Mesodermal cell (in vitro differentiated cells): ENCODE measurements around the gene TMEM87B. TPM values are rescaled to one million over a fixed set of nuclear protein-coding genes. Genes with fewer than 3 reads are reported as not detected.

Experiments
- H3K27ac ChIP-seq: 2 replicates; pipeline ENCODE4 v1.7.0; 2013; ENCODE audit warnings: mild to moderate bottlenecking, low read depth, low read length, moderate library complexity; ENCODE audit not compliant: severe bottlenecking
- H3K36me3 ChIP-seq: 2 replicates; pipeline ENCODE4 v1.7.1; 2013; ENCODE audit warnings: mild to moderate bottlenecking, low read length, moderate library complexity; ENCODE audit not compliant: control insufficient read depth, insufficient read depth
- H3K4me1 ChIP-seq: one replicate; pipeline ENCODE4 v1.7.1; 2013; ENCODE audit warnings: mild to moderate bottlenecking, low read length; ENCODE audit not compliant: insufficient read depth, control insufficient read depth, poor library complexity, severe bottlenecking
- H3K4me3 ChIP-seq: 2 replicates; pipeline ENCODE4 v1.7.0; 2013; ENCODE audit warnings: low read length, control low read depth, mild to moderate bottlenecking; ENCODE audit not compliant: insufficient read depth, poor library complexity, severe bottlenecking; ENCODE audit errors: extremely low read depth
- H3K9me3 ChIP-seq: 2 replicates; pipeline ENCODE4 v1.7.1; 2013; ENCODE audit warnings: mild to moderate bottlenecking, low read length, moderate library complexity; ENCODE audit not compliant: control insufficient read depth
- WGBS, 2 experiments: methylation state at CpG; one replicate each; pipeline ENCODE4 v1.1.5; 2013; ENCODE audit warnings: missing lambda C conversion rate in 2 of 2; ENCODE audit not compliant: insufficient coverage in 2 of 2; 5-methylcytosine and 5-hydroxymethylcytosine counted together
- polyA plus RNA-seq, 2 experiments: library from polyadenylated mRNA; stranded (reverse); fragments of 50-300 nt; gene quantifications; one replicate each; pipeline ENCODE4 v1.2.3, GENCODE V29; 2013

TMEM87B gene, protein sequence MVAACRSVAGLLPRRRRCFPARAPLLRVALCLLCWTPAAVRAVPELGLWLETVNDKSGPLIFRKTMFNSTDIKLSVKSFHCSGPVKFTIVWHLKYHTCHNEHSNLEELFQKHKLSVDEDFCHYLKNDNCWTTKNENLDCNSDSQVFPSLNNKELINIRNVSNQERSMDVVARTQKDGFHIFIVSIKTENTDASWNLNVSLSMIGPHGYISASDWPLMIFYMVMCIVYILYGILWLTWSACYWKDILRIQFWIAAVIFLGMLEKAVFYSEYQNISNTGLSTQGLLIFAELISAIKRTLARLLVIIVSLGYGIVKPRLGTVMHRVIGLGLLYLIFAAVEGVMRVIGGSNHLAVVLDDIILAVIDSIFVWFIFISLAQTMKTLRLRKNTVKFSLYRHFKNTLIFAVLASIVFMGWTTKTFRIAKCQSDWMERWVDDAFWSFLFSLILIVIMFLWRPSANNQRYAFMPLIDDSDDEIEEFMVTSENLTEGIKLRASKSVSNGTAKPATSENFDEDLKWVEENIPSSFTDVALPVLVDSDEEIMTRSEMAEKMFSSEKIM
- 41.9 TPM for polyA plus RNA-seq (2013, experiment 1 of 2)
- 40.2 TPM for polyA plus RNA-seq (2013, experiment 2 of 2)

DNA sequence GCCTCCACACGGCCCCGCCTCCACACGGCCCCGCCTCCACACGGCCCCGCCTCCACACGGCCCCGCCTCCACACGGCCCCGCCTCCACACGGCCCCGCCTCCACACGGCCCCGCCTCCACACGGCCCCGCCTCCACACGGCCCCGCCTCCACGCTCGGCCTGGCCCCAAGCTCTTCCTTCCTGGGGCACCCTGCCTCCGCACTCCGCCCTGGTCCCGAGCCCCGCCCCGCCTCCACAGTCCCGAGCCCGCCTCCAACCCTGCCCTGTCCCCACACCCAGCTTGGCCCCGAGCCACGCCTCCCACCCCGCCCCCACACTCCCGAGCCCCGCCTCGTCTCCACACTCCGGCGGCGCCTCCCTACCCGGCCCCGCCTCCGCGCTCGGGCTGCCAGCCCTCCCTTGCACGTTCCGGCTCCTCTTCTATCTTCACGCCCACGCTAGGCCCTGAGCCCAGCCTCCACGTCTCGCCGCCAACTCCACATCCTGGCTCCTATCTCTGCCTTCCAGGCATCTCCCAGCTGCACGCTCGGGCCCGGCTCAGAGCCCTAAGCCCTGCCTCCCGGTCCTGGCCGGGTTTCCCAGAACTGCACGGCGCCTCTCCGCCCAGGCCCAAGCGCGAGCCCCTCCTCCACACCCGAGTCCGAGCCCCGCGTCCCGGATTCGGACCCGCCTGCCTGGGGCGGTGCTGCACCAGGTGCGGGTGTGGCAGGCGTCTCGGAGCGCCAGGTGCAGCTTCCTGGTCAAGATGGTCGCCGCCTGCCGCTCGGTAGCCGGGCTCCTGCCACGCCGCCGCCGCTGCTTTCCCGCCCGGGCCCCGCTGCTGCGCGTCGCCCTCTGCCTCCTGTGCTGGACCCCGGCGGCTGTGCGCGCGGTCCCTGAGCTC, at the start of gene TMEM87B:
TSS of gene TMEM87B (plus strand) at position 423 of the 883 bp plus-strand sequence. CDS start at position 746, 323 bp downstream.
- Histone ChIP-seq H3K36me3 (peaks cover 26% of the 10 kb centered on the region), H3K9me3 (no peaks in the 10 kb centered on the region), H3K27ac (peak within 1 kb of the TSS; percentile 79), H3K4me1 (peaks cover 25% of the 10 kb centered on the region), H3K4me3 (peak within 1 kb of the TSS; percentile 85)
- WGBS, 2 experiments, result 0% methylated on average over 50 to 63 of the region's 90 CpGs

DNA sequence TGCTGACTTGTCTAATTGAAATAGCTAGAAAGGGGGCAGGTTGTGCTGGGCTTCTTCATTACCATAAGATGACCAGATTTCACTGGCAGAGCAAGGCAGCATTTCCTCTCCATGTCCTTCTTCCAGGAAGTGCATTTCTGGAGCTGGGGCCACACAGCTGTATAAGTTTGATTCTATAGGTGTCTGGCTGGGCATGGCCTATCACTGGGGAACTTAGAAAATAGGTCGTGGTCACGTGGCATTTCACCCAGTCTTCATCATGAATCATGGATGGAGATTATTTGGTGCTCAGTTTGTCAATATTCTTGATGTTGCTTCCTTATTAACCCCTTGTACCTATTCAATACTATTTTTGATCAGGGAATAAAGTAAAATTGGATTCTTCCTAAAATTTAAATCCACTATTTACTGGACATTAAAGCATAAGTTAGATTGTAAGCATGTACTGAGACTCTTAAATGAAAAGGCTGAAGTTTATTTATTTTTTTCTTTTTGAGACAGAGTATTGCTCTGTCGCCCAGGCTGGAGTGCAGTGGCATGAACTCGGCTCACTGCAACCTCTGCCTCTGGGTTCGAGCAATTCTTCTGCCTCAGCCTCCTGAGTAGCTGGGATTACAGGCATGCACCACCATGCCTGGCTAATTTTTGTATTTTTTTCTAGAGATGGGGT, 49.5 kb upstream of the TMEM87B start:
- Histone ChIP-seq H3K36me3 (peaks cover 28% of the 10 kb centered on the region), H3K4me1 (no peaks in the 10 kb centered on the region), H3K4me3 (no peak overlapping the region), H3K27ac (no peak overlapping the region), H3K9me3 (no peaks in the 10 kb centered on the region)
- WGBS, 2 experiments, result 69 to 100% methylated on average over 2 to 3 of the region's 5 CpGs

DNA sequence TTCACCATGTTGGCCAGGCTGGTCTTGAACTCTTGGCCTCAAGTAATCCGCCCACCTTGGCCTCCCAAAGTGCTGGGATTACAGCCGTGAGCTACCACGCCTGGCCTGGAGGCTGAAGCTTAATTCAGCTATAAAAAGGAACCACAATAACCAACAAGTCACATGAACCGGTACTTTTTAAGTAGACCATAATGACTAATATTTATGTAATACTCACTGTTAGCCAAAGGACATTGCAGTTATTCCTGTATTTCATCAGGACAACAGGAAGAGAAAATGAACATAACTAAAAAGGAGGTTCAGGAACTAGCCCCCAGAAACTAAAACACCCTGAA, 49.0 kb upstream of the TMEM87B start:
- 90 to 100% methylated on average over 2 of the region's 4 CpGs for WGBS, 2 experiments

DNA sequence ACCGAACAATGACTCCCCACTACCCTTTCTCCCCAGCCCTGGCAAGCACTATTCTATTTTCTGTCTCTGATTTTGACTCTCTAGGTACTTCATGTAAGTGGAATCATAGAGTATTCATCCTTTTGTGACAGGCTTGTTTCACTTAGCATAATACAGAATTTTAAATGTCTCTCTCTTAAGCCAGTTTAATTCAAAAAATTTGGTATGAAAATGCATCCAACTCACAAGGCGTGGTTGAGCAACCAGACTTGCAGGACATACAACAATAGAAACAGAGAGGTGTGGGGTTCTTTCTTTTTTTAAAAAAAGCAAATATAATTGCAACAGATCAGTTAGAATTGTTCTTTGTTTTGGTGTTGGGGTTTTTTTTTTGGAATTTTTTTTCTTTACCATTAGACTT, 47.6 kb upstream of the TMEM87B start:
- peaks cover 30% of the 10 kb centered on the region for H3K36me3 ChIP-seq
- no peaks in the 10 kb centered on the region for H3K4me1 ChIP-seq
- no CpG with 5 or more reads among the region's 2 CpGs for WGBS, 2 experiments
- no peak overlapping the region for H3K27ac ChIP-seq
- no peaks in the 10 kb centered on the region for H3K9me3 ChIP-seq
- no peak overlapping the region for H3K4me3 ChIP-seq

More for the DNA sequence above, 49.0 kb upstream of the TMEM87B start:
- Histone ChIP-seq H3K36me3 (peaks cover 29% of the 10 kb centered on the region), H3K4me3 (no peak overlapping the region), H3K27ac (no peak overlapping the region), H3K9me3 (no peaks in the 10 kb centered on the region), H3K4me1 (no peaks in the 10 kb centered on the region)

DNA sequence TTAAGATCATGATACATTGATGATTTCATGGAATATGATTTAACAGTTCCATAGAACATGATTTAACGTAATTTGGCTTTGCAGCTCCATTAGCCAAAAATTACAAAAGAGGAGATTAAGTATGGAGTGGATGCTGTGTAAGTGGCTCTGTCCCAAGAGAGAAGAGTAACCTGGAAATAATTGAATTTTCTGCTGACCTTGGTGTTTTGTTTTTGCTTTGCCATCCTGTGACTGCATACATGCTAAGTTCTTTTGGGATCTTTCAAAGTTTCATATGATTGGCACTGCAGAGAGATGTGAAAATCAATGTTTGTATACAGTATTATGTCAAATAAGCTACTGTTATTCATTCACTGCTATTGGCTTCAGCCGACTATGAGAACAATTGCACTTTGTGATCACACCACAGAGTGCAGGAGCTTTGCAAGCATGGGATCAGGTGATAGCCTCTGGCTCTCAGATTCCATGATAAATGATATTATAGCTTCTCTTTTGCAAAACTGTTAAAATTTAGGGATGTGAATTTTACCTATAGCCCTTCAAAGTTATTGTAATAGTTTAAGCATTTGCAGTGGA, 46.1 kb upstream of the TMEM87B start:
- WGBS, 2 experiments, result 100% methylated on average over 1 to 2 of the region's 2 CpGs
- Histone ChIP-seq H3K36me3 (peaks cover 40% of the 10 kb centered on the region), H3K4me3 (no peak overlapping the region), H3K27ac (no peak overlapping the region), H3K4me1 (no peaks in the 10 kb centered on the region), H3K9me3 (no peaks in the 10 kb centered on the region)

DNA sequence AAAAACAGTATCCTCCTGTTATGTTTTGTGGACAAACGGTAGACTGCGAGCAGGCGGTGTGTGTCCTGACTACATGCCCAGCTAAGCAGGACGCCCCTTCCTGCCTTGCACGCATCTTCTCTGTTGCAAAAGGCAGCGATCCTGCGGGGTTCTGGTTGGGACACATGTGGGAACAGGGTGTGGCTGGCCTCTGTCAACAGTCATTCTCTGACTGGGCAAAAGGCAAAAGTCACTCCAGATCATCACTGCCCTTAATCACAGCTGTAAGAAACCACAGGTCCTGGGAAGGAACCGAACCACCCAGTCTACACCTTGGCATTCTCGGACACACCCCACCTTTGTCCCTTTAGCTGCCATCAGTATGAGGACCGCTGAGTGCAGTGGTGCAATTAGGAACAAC, 44.3 kb upstream of the TMEM87B start:
- Histone ChIP-seq H3K4me1 (no peaks in the 10 kb centered on the region), H3K36me3 (peaks cover 35% of the 10 kb centered on the region), H3K9me3 (no peaks in the 10 kb centered on the region), H3K4me3 (no peak overlapping the region), H3K27ac (no peak overlapping the region)
- WGBS, 2 experiments, result 92 to 100% methylated on average over 8 to 10 of the region's 10 CpGs

DNA sequence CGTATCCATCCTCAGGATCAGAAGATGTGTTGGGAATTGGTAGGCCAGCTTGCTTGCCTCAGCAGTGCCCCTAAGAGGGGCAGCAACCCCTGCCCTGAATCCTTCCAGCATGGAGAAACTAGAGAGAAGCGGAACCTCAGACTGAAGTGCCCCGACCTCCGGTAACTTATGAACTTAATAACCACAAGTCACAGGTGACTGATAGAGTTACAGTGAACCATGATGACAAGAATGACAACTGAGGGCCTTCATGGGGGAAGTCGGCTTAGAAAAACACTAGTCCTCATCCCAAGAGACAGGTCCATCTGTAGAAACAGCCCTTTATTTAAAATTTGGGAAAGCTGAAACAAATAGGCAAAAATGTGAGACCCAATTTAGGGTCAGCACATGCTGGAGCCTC, 42.5 kb upstream of the TMEM87B start:
- H3K36me3 ChIP-seq, result peaks cover 40% of the 10 kb centered on the region
- 94% methylated on average over 3 of the region's 5 CpGs; no CpG with 5 or more reads in 1 of the 2 experiments for WGBS, 2 experiments
- no peaks in the 10 kb centered on the region for H3K9me3 ChIP-seq
- H3K27ac ChIP-seq, result no peak overlapping the region
- H3K4me3 ChIP-seq, result no peak overlapping the region
- no peaks in the 10 kb centered on the region for H3K4me1 ChIP-seq

DNA sequence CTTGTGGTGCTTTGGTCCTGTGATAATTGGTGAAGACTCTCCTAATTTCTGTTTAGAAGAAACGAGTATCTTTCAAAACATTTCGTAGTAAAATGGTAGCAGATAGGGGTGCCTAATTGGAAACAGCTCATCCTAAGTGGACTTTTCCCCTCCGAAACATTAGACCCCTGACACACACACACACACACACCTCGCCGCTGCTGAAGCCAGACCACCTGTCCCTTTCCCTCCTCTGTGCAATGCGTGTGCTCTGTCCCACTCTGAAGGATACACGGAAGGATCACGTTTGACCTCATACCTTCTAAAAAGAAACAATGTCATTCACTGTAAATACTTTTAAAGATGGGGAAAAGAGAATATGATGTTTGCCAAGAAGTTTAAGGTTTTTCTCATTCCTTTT, 36.2 kb upstream of the TMEM87B start:
- Histone ChIP-seq H3K4me1 (no peaks in the 10 kb centered on the region), H3K4me3 (no peak overlapping the region), H3K27ac (no peak overlapping the region), H3K9me3 (no peaks in the 10 kb centered on the region), H3K36me3 (peaks cover 19% of the 10 kb centered on the region)
- WGBS, 2 experiments, result 96% methylated on average over 3 of the region's 8 CpGs; no CpG with 5 or more reads in 1 of the 2 experiments

DNA sequence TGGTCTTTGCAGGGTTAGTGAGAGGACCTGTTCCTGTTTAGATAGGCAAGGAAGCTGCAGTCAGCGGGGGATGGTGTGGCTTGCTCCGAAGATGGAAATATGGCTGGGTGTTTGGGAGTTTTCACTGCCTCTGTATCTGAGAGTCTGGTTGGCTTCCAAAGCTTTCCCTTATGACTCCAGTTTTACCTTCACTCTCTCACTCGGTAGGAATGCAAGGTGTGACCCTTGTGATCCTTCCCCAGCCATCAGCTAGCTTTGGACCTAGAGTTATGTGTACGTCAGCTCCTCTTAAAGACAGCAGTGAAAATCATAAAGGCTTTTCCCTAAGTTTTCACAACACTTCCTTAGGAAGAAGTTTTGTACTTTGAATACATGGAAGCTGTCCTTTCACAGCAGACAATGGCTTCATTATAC, 35.5 kb upstream of the TMEM87B start:
- H3K36me3 ChIP-seq, result peaks cover 19% of the 10 kb centered on the region
- peak overlapping the region; percentile 16 for H3K27ac ChIP-seq
- no peak overlapping the region for H3K4me3 ChIP-seq
- 71 to 85% methylated on average over 3 of the region's 4 CpGs for WGBS, 2 experiments
- H3K4me1 ChIP-seq, result no peaks in the 10 kb centered on the region
- no peaks in the 10 kb centered on the region for H3K9me3 ChIP-seq

DNA sequence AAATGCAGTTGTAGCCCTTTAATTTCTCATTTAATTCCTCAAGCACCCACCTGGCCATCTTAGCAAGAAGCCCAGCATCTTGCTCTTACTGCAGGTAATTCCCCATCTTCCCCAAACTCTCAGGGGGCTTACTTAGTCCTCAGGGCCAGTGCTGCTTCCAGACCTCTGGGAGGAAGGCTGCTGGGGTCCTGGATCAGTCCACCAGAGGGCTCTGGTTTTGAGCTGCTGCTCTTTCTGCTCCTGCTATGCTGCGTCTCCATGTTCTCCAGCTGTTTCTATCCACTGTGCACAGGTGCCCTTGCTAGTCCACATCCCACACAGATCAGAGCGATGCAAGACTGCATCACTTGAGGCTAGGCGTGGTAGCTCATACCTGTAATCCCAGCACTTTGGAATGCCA, 34.5 kb upstream of the TMEM87B start:
- peaks cover 19% of the 10 kb centered on the region for H3K36me3 ChIP-seq
- no peak overlapping the region for H3K4me3 ChIP-seq

More for the DNA sequence above, 34.5 kb upstream of the TMEM87B start:
- 94% methylated on average over 2 to 3 of the region's 3 CpGs for WGBS, 2 experiments
- no peaks in the 10 kb centered on the region for H3K4me1 ChIP-seq
- H3K9me3 ChIP-seq, result no peaks in the 10 kb centered on the region
- no peak overlapping the region for H3K27ac ChIP-seq
